MCF 10A (cell line): ENCODE measurements around the gene PSTK. TPM values are rescaled to one million over a fixed set of nuclear protein-coding genes. Genes with fewer than 3 reads are reported as not detected.

Experiments
- BruUV-seq: library from RNA; stranded (reverse); fragments of 400-500 nt; replicated peaks from 2 replicates; lab custom pipeline; 2021; lab: Mats Ljungman, UMichigan
- CTCF ChIA-PET: fragments of 300-600 bp; sonication (Branson Sonifier 250); formaldehyde crosslinking; extraction: SDS; loops from one replicate; lab custom pipeline; 2021; ENCODE audit warnings: antibody characterized with exemption, inconsistent platforms; lab: Yijun Ruan, JAX
- POLR2A ChIA-PET: fragments of 300-600, 350-650 bp; sonication (Branson Sonifier 250); formaldehyde crosslinking; extraction: SDS; loops from one replicate; lab custom pipeline; 2020; ENCODE audit warnings: antibody characterized with exemption, inconsistent platforms; lab: Yijun Ruan, JAX
- DNase-seq: peaks from one replicate; pipeline ENCODE4 v3.0.0-alpha.2; 2018; ENCODE audit not compliant: unreplicated experiment
- H3K27ac Mint-ChIP-seq: one replicate; pipeline ENCODE4 v1.8.0; 2022; ENCODE audit warnings: mild to moderate bottlenecking, low read depth, mixed read lengths; ENCODE audit not compliant: unreplicated experiment
- H3K27me3 Mint-ChIP-seq: one replicate; pipeline ENCODE4 v1.8.0; 2022; ENCODE audit warnings: mixed read lengths; ENCODE audit not compliant: insufficient read depth, unreplicated experiment
- H3K36me3 Mint-ChIP-seq: one replicate; pipeline ENCODE4 v1.8.0; 2022; ENCODE audit warnings: mild to moderate bottlenecking, moderate library complexity, mixed read lengths; ENCODE audit not compliant: insufficient read depth, unreplicated experiment
- H3K4me1 Mint-ChIP-seq: one replicate; pipeline ENCODE4 v1.8.0; 2022; ENCODE audit warnings: mixed read lengths; ENCODE audit not compliant: insufficient read depth, unreplicated experiment
- H3K4me3 Mint-ChIP-seq: one replicate; pipeline ENCODE4 v1.8.0; 2022; ENCODE audit warnings: mild to moderate bottlenecking, moderate library complexity, mixed read lengths; ENCODE audit not compliant: unreplicated experiment
- H3K9me3 Mint-ChIP-seq: one replicate; pipeline ENCODE4 v1.8.0; 2022; ENCODE audit warnings: mixed read lengths; ENCODE audit not compliant: unreplicated experiment
- CTCF ChIP-seq: fragments of 200-600 bp; IDR thresholded peaks from one replicate; pipeline ENCODE4 v1.8.0; 2022; ENCODE audit warnings: antibody characterized with exemption, mild to moderate bottlenecking; ENCODE audit not compliant: unreplicated experiment
- intact Hi-C: fragments of 100-400 bp; cut with micrococcal nuclease; formaldehyde crosslinking; loops from 2 replicates; pipeline ENCODE4 v1.14.1; 2022
- total RNA-seq: library from RNA; stranded (reverse); gene quantifications from 2 replicates; pipeline ENCODE4 v1.2.3, GENCODE V29; 2022

PSTK gene
- total RNA-seq, 1 experiment from 2014 or later, result 8.3 TPM

- H3K36me3 Mint-ChIP-seq, result peaks cover 52% of the 10 kb centered on the region
- intact Hi-C loops, result no loop called here
- BruUV-seq, result no TSS peak
- DNase-seq, result no peak
- no peak overlapping the region for H3K27ac Mint-ChIP-seq
- TF ChIP-seq CTCF, result no peak
- H3K4me3 Mint-ChIP-seq, result no peak overlapping the region
- H3K27me3 Mint-ChIP-seq, result no peaks in the 10 kb centered on the region
- CTCF ChIA-PET, result interaction anchor here (1.0 to 2.7 kb wide), 3 partner anchors 10 to 17 kb away, joined by 4 to 8 read pairs (median 6); partner anchors contain the start of gene PSTK
- H3K4me1 Mint-ChIP-seq, result peaks cover 20% of the 10 kb centered on the region
- H3K9me3 Mint-ChIP-seq, result no peaks in the 10 kb centered on the region
- POLR2A ChIA-PET, result interaction anchor here (1.3 to 3.2 kb wide), 2 partner anchors 10 to 44 kb away, joined by 3 to 52 read pairs; partner anchors contain the start of genes ACADSB, C10orf88 and IKZF5
These were observed 17.7 kb downstream of the PSTK start for GRCh38 chr10:122997864-122998263.

DNA sequence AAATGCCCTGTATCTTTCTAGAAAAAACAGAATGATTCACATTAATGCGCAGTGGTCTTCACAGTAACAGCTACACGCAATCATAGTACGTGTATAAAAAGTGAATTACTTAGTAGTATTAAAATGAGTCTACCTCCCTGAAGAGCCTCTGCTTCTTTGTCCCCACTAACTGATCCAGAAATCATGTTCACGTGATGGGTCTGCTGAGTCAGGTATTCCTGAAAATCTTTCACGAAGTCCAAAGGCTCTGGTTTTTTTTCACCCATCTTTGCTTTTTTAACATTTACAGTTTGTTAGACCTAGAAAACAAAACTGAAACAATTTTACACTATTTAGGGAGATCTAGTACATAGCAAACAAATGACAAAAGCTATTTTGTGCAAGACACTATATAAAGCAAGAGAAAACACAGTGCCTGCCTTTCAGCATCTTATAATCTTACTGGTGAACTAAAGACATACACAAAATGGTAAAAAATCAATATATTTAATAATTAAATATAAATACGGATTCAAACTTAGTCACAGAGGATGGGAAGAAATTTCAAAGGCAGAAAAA is 18.2 kb downstream of the PSTK start:
- intact Hi-C loops, result no loop called here
- CTCF ChIA-PET, result interaction anchor here (1.0 to 2.7 kb wide), 3 partner anchors 9 to 17 kb away, joined by 4 to 8 read pairs (median 6); partner anchors contain the start of gene PSTK
- DNase-seq, result no peak
- H3K9me3 Mint-ChIP-seq, result no peaks in the 10 kb centered on the region
- no peak overlapping the region for H3K27ac Mint-ChIP-seq
- H3K4me3 Mint-ChIP-seq, result no peak overlapping the region
- no peaks in the 10 kb centered on the region for H3K27me3 Mint-ChIP-seq
- peaks cover 56% of the 10 kb centered on the region for H3K36me3 Mint-ChIP-seq
- POLR2A ChIA-PET, result interaction anchor here (1.3 to 3.2 kb wide), 4 partner anchors 10 to 45 kb away, joined by 3 to 52 read pairs (median 8); partner anchors contain the start of genes ACADSB, C10orf88, IKZF5 and PSTK
- BruUV-seq, result no TSS peak
- TF ChIP-seq CTCF, result no peak
- peaks cover 20% of the 10 kb centered on the region for H3K4me1 Mint-ChIP-seq

- no TSS peak for BruUV-seq
- Mint-ChIP-seq H3K4me3 (no peak overlapping the region), H3K36me3 (peaks cover 53% of the 10 kb centered on the region), H3K27ac (no peak overlapping the region), H3K27me3 (no peaks in the 10 kb centered on the region), H3K4me1 (peaks cover 20% of the 10 kb centered on the region), H3K9me3 (no peaks in the 10 kb centered on the region)
- intact Hi-C loops, result no loop called here
- no peak for DNase-seq
- ChIA-PET CTCF (interaction anchor here (1.0 to 2.7 kb wide), 3 partner anchors 9 to 18 kb away, joined by 4 to 8 read pairs (median 6); partner anchors contain the start of gene PSTK), POLR2A (interaction anchor here (1.6 to 3.2 kb wide), 3 partner anchors 9 to 18 kb away, joined by 6 to 52 read pairs (median 10); partner anchors contain the start of genes ACADSB, IKZF5 and PSTK)
- no peak for TF ChIP-seq CTCF
These were observed 18.7 kb downstream of the PSTK start for GRCh38 chr10:122998934-122999333.

- peak; percentile 16 for DNase-seq
- no peaks in the 10 kb centered on the region for H3K27me3 Mint-ChIP-seq
- no peak overlapping the region for H3K4me3 Mint-ChIP-seq
- H3K4me1 Mint-ChIP-seq, result peaks cover 20% of the 10 kb centered on the region
- CTCF ChIA-PET, result interaction anchor here (1.9 to 2.7 kb wide), 2 partner anchors 8 to 18 kb away, joined by 6 to 8 read pairs; partner anchors contain the start of gene PSTK
- H3K36me3 Mint-ChIP-seq, result peaks cover 49% of the 10 kb centered on the region
- BruUV-seq, result no TSS peak
- peak overlapping the region; percentile 18 for H3K27ac Mint-ChIP-seq
- TF ChIP-seq CTCF, result no peak
- no peaks in the 10 kb centered on the region for H3K9me3 Mint-ChIP-seq
- POLR2A ChIA-PET, result interaction anchor here (0.6 to 3.2 kb wide), 4 partner anchors 9 to 18 kb away, joined by 3 to 52 read pairs (median 8); partner anchors contain the start of genes ACADSB, IKZF5 and PSTK
- intact Hi-C loops, result no loop called here
These were observed 19.1 kb downstream of the PSTK start for GRCh38 chr10:122999347-122999746.
